GM12864 (cell line): ENCODE data around the gene DYNC1H1.

Source experiments
- DNase-seq: peaks from one replicate; pipeline ENCODE4 v3.0.0-alpha.2; 2011; ENCODE audit warnings: low read depth
- H3K4me3 ChIP-seq: 2 replicates; pipeline ENCODE4 v1.5.1; 2011; ENCODE audit warnings: mild to moderate bottlenecking, low read depth, low read length, control low read depth
- CTCF ChIP-seq: IDR thresholded peaks from 2 replicates; pipeline ENCODE4 v1.5.1; 2011; ENCODE audit warnings: low read depth, mild to moderate bottlenecking, moderate library complexity, low read length, control low read depth, inconsistent platforms; ENCODE audit errors: missing control alignments

The DYNC1H1 gene

DNA sequence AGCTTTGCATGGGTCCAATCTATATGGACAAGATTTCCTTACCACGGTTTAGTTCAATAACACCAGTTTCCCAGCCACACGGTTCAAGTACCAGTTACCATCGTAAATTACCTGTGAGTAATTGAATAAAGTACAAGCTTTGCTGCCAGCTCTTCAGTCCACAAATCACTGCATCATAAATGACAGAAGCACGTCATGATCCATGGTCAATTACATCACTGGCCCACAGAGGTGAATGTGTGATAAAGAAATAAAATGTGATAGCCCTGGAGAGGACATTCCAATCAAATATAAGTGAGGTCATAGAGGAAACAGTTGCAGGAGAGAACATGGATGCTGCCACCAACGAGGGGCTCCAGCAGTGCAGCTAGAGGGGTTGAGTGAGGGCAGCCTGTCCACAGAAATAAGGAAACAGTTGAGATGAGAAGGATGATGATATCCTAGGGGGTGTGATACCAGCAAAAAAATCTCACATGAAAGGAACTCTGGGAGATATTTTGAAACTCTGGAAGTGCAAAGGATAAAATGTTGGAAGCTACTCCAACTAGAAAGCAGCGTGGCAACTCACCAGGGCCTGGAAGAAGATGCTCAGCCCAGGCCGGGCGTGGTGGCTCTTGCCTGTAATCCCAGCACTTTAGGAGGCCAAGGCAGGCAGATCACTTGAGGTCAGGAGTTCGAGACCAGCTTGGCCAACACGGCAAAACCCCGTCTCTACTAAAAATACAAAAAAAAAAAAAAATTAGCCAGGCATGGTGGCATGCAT, 5.8 kb upstream of the DYNC1H1 start:
- no peak overlapping the region for H3K4me3 ChIP-seq
- no peak for TF ChIP-seq CTCF
- no peak for DNase-seq

GRCh38 chr14:101959277-101959676, 5.1 kb upstream of the DYNC1H1 start:
- no peak for TF ChIP-seq CTCF

DNA sequence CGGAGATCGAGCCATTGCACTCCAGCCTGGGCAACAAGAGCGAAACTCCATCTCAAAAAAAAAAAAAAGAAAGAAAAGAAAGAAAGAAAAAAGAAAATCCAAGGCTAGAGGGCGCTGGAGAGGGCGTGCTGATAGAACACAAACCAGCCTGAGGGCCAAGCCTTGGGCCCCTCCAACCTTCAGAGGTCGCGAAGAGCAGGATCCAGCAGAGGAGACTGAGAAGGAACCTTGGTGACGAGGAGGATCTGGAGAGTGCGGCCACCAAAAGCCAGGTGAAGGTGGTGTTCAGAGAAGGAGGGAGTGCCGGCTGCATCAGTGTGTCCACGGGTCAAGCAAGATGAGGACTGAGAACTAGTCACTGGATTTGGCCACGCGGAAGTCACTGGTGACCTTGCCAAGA, 4.1 kb upstream of the DYNC1H1 start:
- no peak for DNase-seq
- H3K4me3 ChIP-seq = no peak overlapping the region

More at GRCh38 chr14:101959277-101959676, 5.1 kb upstream of the DYNC1H1 start:
- no peak for DNase-seq
- no peak overlapping the region for H3K4me3 ChIP-seq

GRCh38 chr14:101961011-101961721, 3.2 kb upstream of the DYNC1H1 start:
- peak; percentile 100 for TF ChIP-seq CTCF
- DNase-seq = peak; percentile 35
- no peak overlapping the region for H3K4me3 ChIP-seq

More for the DNA sequence above, 4.1 kb upstream of the DYNC1H1 start:
- peak; percentile 47 for TF ChIP-seq CTCF

- no peak for TF ChIP-seq CTCF
- no peak for DNase-seq
- H3K4me3 ChIP-seq = no peak overlapping the region
Measured at GRCh38 chr14:101961746-101962502, 2.4 kb upstream of the DYNC1H1 start.

GRCh38 chr14:101962503-101962874, 1.9 kb upstream of the DYNC1H1 start:
- DNase-seq = no peak
- TF ChIP-seq CTCF = no peak
- no peak overlapping the region for H3K4me3 ChIP-seq
